Liver (tissue), 9 donors: ENCODE measurements around the gene NAPEPLD. TPM values are rescaled to one million over a fixed set of nuclear protein-coding genes. Genes with fewer than 3 reads are reported as not detected.
"Not testable (repeated sequence)": the region's sequence is repeated elsewhere in the genome, so short reads cannot be mapped to it uniquely, and the experiment has no call there.

Experiments used
- DNase-seq: peaks from one replicate; pipeline ENCODE4 v3.0.0-alpha.2; 2017; ENCODE audit warnings: low spot score
- H3K27ac ChIP-seq, 2 donors: one replicate each; pipeline ENCODE4 v1.7.0; 2013; ENCODE audit warnings: inconsistent platforms in 2 of 2, low read length in 2 of 2, control low read depth in 1 of 2, low read depth in 1 of 2, mild to moderate bottlenecking in 1 of 2
- H3K27me3 ChIP-seq, 4 donors: one replicate each; pipeline versions ENCODE4 v1.6.1 to v1.7.0; 2013; ENCODE audit warnings: low read length in 3 of 4, inconsistent platforms in 1 of 4, mild to moderate bottlenecking in 1 of 4, moderate library complexity in 1 of 4; ENCODE audit not compliant: control insufficient read depth in 4 of 4, insufficient read depth in 4 of 4
- H3K36me3 ChIP-seq, 4 donors: one replicate each; pipeline versions ENCODE4 v1.6.1 to v1.7.0; 2013; ENCODE audit warnings: low read length in 3 of 4, mild to moderate bottlenecking in 3 of 4, low read depth in 1 of 4, moderate library complexity in 1 of 4; ENCODE audit not compliant: control insufficient read depth in 4 of 4, insufficient read depth in 3 of 4
- H3K4me1 ChIP-seq, 4 donors: one replicate each; pipeline versions ENCODE4 v1.6.1 to v1.7.0; 2013; ENCODE audit warnings: low read length in 3 of 4, mild to moderate bottlenecking in 3 of 4, moderate library complexity in 1 of 4; ENCODE audit not compliant: control insufficient read depth in 4 of 4, insufficient read depth in 4 of 4
- H3K4me3 ChIP-seq, 3 donors: one replicate each; pipeline versions ENCODE4 v1.6.1 to v1.7.0; 2013; ENCODE audit warnings: low read length in 3 of 3, control low read depth in 1 of 3, low read depth in 1 of 3, mild to moderate bottlenecking in 1 of 3
- H3K9ac ChIP-seq, 2 donors: one replicate each; pipeline ENCODE4 v1.7.0; 2013; ENCODE audit warnings: low read length in 2 of 2, mild to moderate bottlenecking in 2 of 2, moderate library complexity in 2 of 2, control low read depth in 1 of 2, low read depth in 1 of 2
- H3K9me3 ChIP-seq, 4 donors: one replicate each; pipeline versions ENCODE4 v1.6.1 to v1.7.0; 2013; ENCODE audit warnings: low read length in 3 of 4; ENCODE audit not compliant: control insufficient read depth in 4 of 4
- ATF3 ChIP-seq: IDR thresholded peaks from 2 replicates; pipeline ENCODE4 v1.6.1; 2016; ENCODE audit warnings: antibody characterized with exemption
- CTCF ChIP-seq: fragments of 150-350 bp; IDR thresholded peaks from 2 replicates; pipeline ENCODE4 v1.5.1; 2017; ENCODE audit warnings: improper control_type of control experiment, low read depth, low read length; ENCODE audit not compliant: missing input control
- FOXA1 ChIP-seq: IDR thresholded peaks from 2 replicates; pipeline ENCODE4 v1.6.1; 2016; ENCODE audit warnings: antibody characterized with exemption
- NR2F2 ChIP-seq: IDR thresholded peaks from 2 replicates; pipeline ENCODE4 v1.6.1; 2016; ENCODE audit warnings: antibody characterized with exemption
- RAD21 ChIP-seq, 2 donors: IDR thresholded peaks; 2 replicates each; pipeline ENCODE4 v1.6.1; 2016; ENCODE audit warnings: antibody characterized with exemption in 2 of 2, mild to moderate bottlenecking in 2 of 2
- ZBTB33 ChIP-seq: IDR thresholded peaks from 2 replicates; pipeline ENCODE4 v1.6.1; 2016; ENCODE audit warnings: antibody characterized with exemption
- WGBS: extraction: QIAGEN DNeasy Blood & Tissue Kit; methylation state at CpG from one replicate; pipeline ENCODE4 v1.1.7; 2013; 5-methylcytosine and 5-hydroxymethylcytosine counted together
- polyA plus RNA-seq, 2 donors: library from polyadenylated mRNA; stranded (reverse) in 1 of 2; unstranded in 1 of 2; fragments of 200-250 nt in 1 of 2; fragments of >200 nt in 1 of 2; fragmentation: Nextera tagmentation in 1 of 2; extraction: Ambion mirVana in 1 of 2; gene quantifications; one replicate each; pipeline versions ENCODE4 v1.2.1 to v1.2.3, GENCODE V29; 2013 to 2015
- total RNA-seq, 2 donors: library from RNA; depleted of rRNA; stranded (reverse); fragments of >200 nt; gene quantifications; one replicate each; pipeline ENCODE4 v1.2.3, GENCODE V29; 2014
- donor health status: healthy.
- donor health status: healthy.
- donor health status: healthy.
- donor health status: healthy.
- donor health status: healthy.

Gene NAPEPLD
- total and polyA plus RNA-seq, 4 donors = 4.4 to 31.9 (median 18.2) TPM

GRCh38 chr7:103100348-103100747 is 48.6 kb downstream of the NAPEPLD start:
- Histone ChIP-seq H3K27me3 (no peaks in the 10 kb centered on the region), H3K9me3 (no peaks in the 10 kb centered on the region), H3K4me1 (peaks cover 0 to 4% (median 0%) of the 10 kb centered on the region in 4 donors), H3K9ac (no peak overlapping the region), H3K36me3 (peaks cover 3 to 15% (median 12%) of the 10 kb centered on the region in 4 donors), H3K4me3 (no peak overlapping the region), H3K27ac (no peak overlapping the region)
- TF ChIP-seq RAD21 (IDR thresholded peaks at IDR 0.05) (no peak), FOXA1 (no peak), ATF3 (no peak)
- no peak for DNase-seq
- WGBS = 64% methylated on average over 3 of the region's 3 CpGs

- H3K9ac ChIP-seq = no peak overlapping the region
Measured at GRCh38 chr7:103097041-103097440, 51.9 kb downstream of the NAPEPLD start.

GRCh38 chr7:103095558-103095957 is 53.3 kb downstream of the NAPEPLD start:
- H3K4me3 ChIP-seq, H3K27ac ChIP-seq, H3K27me3 ChIP-seq, H3K9ac ChIP-seq, H3K4me1 ChIP-seq, H3K9me3 ChIP-seq, H3K36me3 ChIP-seq, DNase-seq: not testable (repeated sequence)
- 96% methylated on average over 2 of the region's 2 CpGs for WGBS

More at GRCh38 chr7:103097041-103097440, 51.9 kb downstream of the NAPEPLD start:
- no peaks in the 10 kb centered on the region for H3K27me3 ChIP-seq
- H3K9me3 ChIP-seq = no peaks in the 10 kb centered on the region
- TF ChIP-seq ZBTB33 = no peak
- DNase-seq = no peak
- peaks cover 0 to 4% (median 0%) of the 10 kb centered on the region in 4 donors for H3K4me1 ChIP-seq
- WGBS = 97% methylated on average over 2 of the region's 2 CpGs
- no peak overlapping the region for H3K27ac ChIP-seq
- H3K4me3 ChIP-seq = no peak overlapping the region
- H3K36me3 ChIP-seq = peaks cover 3 to 9% (median 8%) of the 10 kb centered on the region in 4 donors

GRCh38 chr7:103094102-103094501 is 54.8 kb downstream of the NAPEPLD start:
- no peak overlapping the region for H3K27ac ChIP-seq
- DNase-seq = no peak
- H3K27me3 ChIP-seq = no peaks in the 10 kb centered on the region
- H3K9ac ChIP-seq = no peak overlapping the region
- no peaks in the 10 kb centered on the region for H3K4me1 ChIP-seq
- no peaks in the 10 kb centered on the region for H3K9me3 ChIP-seq
- 46% methylated on average over 3 of the region's 3 CpGs for WGBS
- peaks cover 1 to 16% (median 12%) of the 10 kb centered on the region in 4 donors for H3K36me3 ChIP-seq
- H3K4me3 ChIP-seq = no peak overlapping the region
- TF ChIP-seq RAD21 (IDR thresholded peaks at IDR 0.05) = peak; percentile 53 to 63
- TF ChIP-seq ZBTB33 = no peak
- no peak for TF ChIP-seq NR2F2
- TF ChIP-seq CTCF = peak; percentile 9
